ENCODE measurements around the gene PCCA.
A peak's percentile ranks its signal among the peaks of the same experiment; 100 is the strongest.

Gene PCCA

DNA sequence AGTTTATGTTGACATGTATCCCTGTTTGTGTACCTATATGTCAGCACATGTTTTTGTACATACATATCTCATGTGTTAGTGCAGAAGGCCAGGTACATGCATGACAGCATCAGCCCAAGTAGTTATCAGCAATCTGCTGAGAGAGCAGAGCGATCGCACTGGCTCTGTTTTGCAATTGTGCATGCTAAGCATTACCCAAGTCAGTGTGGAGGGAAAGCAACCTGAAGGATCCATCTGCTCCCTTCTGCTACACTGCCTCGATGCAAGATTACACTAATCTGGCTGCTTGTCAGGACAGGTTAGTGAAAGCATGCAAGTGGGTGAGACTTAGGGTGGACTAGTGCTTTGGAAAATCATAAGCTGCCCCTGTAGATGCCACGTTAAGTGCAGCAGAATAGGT lies 211.8 kb downstream of the PCCA start:
- Mint-ChIP-seq H3K36me3 (ENCODE audit: low read depth) (peaks cover 16% of the 10 kb centered on the region), H3K27me3 (ENCODE audit: low read depth, poor library complexity) (no peaks in the 10 kb centered on the region), H3K9me3 (no peaks in the 10 kb centered on the region), H3K4me3 (no peak overlapping the region), H3K4me1 (peaks cover 14% of the 10 kb centered on the region), H3K27ac (no peak overlapping the region)
- DNase-seq: no peak
- TF ChIP-seq, protein P1, sequence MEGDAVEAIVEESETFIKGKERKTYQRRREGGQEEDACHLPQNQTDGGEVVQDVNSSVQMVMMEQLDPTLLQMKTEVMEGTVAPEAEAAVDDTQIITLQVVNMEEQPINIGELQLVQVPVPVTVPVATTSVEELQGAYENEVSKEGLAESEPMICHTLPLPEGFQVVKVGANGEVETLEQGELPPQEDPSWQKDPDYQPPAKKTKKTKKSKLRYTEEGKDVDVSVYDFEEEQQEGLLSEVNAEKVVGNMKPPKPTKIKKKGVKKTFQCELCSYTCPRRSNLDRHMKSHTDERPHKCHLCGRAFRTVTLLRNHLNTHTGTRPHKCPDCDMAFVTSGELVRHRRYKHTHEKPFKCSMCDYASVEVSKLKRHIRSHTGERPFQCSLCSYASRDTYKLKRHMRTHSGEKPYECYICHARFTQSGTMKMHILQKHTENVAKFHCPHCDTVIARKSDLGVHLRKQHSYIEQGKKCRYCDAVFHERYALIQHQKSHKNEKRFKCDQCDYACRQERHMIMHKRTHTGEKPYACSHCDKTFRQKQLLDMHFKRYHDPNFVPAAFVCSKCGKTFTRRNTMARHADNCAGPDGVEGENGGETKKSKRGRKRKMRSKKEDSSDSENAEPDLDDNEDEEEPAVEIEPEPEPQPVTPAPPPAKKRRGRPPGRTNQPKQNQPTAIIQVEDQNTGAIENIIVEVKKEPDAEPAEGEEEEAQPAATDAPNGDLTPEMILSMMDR (IDR thresholded peaks at IDR 0.05): no peak

DNA sequence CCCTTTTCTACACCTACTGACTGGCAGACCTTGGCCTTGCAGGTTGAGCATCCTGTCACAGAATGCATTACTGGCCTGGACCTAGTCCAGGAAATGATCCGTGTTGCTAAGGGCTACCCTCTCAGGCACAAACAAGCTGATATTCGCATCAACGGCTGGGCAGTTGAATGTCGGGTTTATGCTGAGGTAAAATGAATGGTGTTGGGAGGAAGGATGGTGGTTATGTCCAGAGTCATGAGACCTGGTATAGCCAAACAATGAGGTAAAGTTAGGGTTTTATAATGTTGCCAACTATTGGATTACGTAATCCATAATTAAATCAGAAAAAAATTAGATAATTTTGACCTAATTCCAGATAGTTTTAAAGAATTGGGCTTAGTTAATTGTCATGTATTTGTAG lies 212.5 kb downstream of the PCCA start:
- Mint-ChIP-seq H3K27ac (peak overlapping the region; percentile 75), H3K4me1 (peaks cover 20% of the 10 kb centered on the region), H3K9me3 (no peaks in the 10 kb centered on the region), H3K36me3 (ENCODE audit: low read depth) (peaks cover 16% of the 10 kb centered on the region), H3K4me3 (no peak overlapping the region), H3K27me3 (ENCODE audit: low read depth, poor library complexity) (no peaks in the 10 kb centered on the region)
- DNase-seq: no peak
- TF ChIP-seq, protein P1 (IDR thresholded peaks at IDR 0.05): no peak

GRCh38 chr13:100302391-100302790 lies 213.5 kb downstream of the PCCA start:
- TF ChIP-seq, protein P1 (IDR thresholded peaks at IDR 0.05): no peak
- Mint-ChIP-seq H3K4me3 (no peak overlapping the region), H3K36me3 (ENCODE audit: low read depth) (peaks cover 26% of the 10 kb centered on the region), H3K4me1 (peaks cover 29% of the 10 kb centered on the region), H3K9me3 (no peaks in the 10 kb centered on the region), H3K27me3 (ENCODE audit: low read depth, poor library complexity) (no peaks in the 10 kb centered on the region), H3K27ac (no peak overlapping the region)
- no peak for DNase-seq

DNA sequence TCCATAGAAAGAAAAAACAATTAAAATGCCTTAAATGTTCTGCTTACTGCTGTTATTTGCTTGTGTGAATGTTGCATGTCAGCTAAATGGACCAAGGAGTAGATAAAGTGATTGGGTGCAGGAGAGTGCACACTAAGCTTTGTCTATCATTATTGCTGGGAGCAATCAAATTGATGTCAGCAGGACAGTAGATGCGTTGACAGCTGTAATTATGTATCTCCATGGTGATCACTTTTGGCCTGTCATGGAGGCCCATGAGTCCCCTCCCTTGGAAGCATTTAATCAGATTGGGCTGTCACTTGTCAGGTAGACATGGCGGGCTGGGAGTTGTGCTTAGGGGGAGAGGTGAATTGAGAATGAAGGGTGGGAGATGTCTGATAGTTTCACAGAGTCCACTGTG lies 215.3 kb downstream of the PCCA start:
- H3K4me1 Mint-ChIP-seq: peaks cover 29% of the 10 kb centered on the region
- H3K4me3 Mint-ChIP-seq: no peak overlapping the region
- TF ChIP-seq, protein P1 (IDR thresholded peaks at IDR 0.05): no peak
- no peaks in the 10 kb centered on the region for H3K9me3 Mint-ChIP-seq
- DNase-seq: no peak
- H3K27ac Mint-ChIP-seq: peak overlapping the region; percentile 34
- no peaks in the 10 kb centered on the region for H3K27me3 Mint-ChIP-seq (ENCODE audit: low read depth, poor library complexity)
- peaks cover 32% of the 10 kb centered on the region for H3K36me3 Mint-ChIP-seq (ENCODE audit: low read depth)

DNA sequence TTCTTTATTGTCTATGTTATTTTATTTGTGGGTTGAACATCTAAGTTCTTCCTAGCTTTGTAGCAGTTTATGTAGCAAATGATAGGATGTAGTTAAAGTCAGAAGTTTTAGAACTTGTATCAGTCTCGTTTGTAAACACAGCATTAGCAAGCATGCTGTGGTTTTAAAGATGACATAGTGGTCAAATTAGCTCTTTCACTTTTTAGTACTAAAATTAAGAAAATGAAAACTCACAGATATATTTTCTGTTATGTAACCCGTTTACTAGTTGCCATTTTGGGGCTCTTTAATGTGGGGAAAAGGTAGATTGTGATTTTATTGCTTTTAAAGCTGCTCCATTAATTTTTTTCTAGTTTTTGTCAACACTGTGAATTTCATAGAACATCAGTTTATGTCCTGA lies 216.5 kb downstream of the PCCA start:
- no peak for DNase-seq
- H3K27me3 Mint-ChIP-seq (ENCODE audit: low read depth, poor library complexity): no peaks in the 10 kb centered on the region
- H3K36me3 Mint-ChIP-seq (ENCODE audit: low read depth): peaks cover 43% of the 10 kb centered on the region
- TF ChIP-seq, protein P1 (IDR thresholded peaks at IDR 0.05): no peak
- H3K9me3 Mint-ChIP-seq: no peaks in the 10 kb centered on the region
- no peak overlapping the region for H3K27ac Mint-ChIP-seq
- H3K4me3 Mint-ChIP-seq: no peak overlapping the region
- H3K4me1 Mint-ChIP-seq: peaks cover 29% of the 10 kb centered on the region

DNA sequence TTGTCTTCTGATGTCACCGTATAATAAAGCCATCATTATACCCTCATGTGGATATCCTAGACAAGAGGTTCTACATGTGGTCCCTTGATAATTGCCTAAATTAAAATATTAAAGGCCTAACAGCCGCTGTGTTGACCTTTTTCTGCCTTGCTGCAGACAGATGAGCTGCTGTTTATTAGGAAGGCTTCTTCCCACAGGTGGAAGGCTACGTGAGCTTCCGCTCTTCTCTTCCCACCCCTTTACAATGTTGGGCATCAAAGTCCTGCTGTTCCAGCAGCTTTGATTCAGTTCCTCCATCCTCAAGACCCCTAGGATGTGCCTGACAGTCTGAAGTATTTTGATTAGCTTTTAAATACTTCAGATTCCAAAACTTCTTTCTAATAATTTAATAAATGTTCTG lies 217.1 kb downstream of the PCCA start:
- no peak for DNase-seq
- Mint-ChIP-seq H3K27me3 (ENCODE audit: low read depth, poor library complexity) (no peaks in the 10 kb centered on the region), H3K36me3 (ENCODE audit: low read depth) (peaks cover 46% of the 10 kb centered on the region), H3K27ac (peak overlapping the region; percentile 47), H3K9me3 (no peaks in the 10 kb centered on the region), H3K4me1 (peaks cover 29% of the 10 kb centered on the region), H3K4me3 (no peak overlapping the region)
- TF ChIP-seq, protein P1 (IDR thresholded peaks at IDR 0.05): no peak
